ENCODE data around the gene SLC7A7. TPM values are rescaled to one million over a fixed set of nuclear protein-coding genes. Genes with fewer than 3 reads are reported as not detected.
A peak's percentile ranks its signal among the peaks of the same experiment; 100 is the strongest.
"Not testable (repeated sequence)": the region's sequence is repeated elsewhere in the genome, so short reads cannot be mapped to it uniquely, and the experiment has no call there.

The SLC7A7 gene
- total and polyA plus RNA-seq, 2 of the 13 experiments (the other 11 are each of a cell fraction or from before 2014, with no cell fraction given), result 0.13 to 0.63 TPM

DNA sequence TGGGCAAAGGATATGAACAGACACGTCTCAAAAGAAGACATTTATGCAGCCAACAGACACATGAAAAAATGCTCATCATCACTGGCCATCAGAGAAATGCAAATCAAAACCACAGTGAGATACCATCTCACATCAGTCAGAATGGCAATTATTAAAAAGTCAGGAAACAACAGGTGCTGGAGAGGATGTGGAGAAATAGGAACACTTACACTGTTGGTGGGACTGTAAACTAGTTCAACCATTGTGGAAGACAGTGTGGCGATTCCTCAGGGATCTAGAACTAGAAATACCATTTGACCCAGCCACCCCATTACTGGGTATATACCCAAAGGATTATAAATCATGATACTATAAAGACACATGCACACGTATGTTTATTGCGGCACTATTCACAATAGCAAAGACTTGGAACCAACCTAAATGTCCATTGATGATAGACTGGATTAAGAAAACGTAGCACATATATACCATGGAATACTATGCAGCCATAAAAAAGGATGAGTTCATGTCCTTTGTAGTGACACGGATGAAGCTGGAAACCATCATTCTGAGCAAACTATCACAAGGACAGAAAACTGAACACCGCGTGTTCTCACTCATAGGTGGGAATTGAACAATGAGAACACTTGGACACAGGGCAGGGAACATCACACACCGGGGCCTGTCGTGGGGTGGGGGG lies 57.1 kb downstream of the SLC7A7 start:
- H3K79me2 ChIP-seq (ENCODE audit: insufficient read depth, low read length); FAIRE-seq; ATAC-seq; H3K36me3 ChIP-seq (replicated peaks in 1 of 2; ENCODE audit: control insufficient read depth in 1 of 2, insufficient read depth in 2 of 2, low read length in 2 of 2); intact Hi-C loops (cut with micrococcal nuclease; ENCODE audit: unreplicated experiment); CTCF ChIA-PET (ENCODE audit: low intra/inter-chr PET ratio, low total read pairs); H3K27ac ChIP-seq (ENCODE audit: extremely low read length, insufficient read depth, low read length); in situ Hi-C loops (cut with HindIII; ENCODE audit: extremely low pct_ligation_motif_present, low pct_unique_long_range_greater_than_20kb); H3K9ac ChIP-seq (ENCODE audit: insufficient read depth, low read depth, low read length); BruUV-seq (replicated peaks); H3K27me3 ChIP-seq (ENCODE audit: control insufficient read depth in 1 of 2, insufficient read depth in 2 of 2, low read length in 2 of 2); H4K20me1 ChIP-seq (ENCODE audit: insufficient read depth, low read length); DNase-seq (ENCODE audit: low spot score); POLR2A ChIA-PET; H2AFZ ChIP-seq (ENCODE audit: low read length); H3K4me3 ChIP-seq (replicated peaks in 1 of 3; ENCODE audit: insufficient read depth in 1 of 3, low read depth in 2 of 3, low read length in 3 of 3); H3K9me3 ChIP-seq (ENCODE audit: low read length); H3K4me2 ChIP-seq (ENCODE audit: low read depth, low read length); TF ChIP-seq FOXA1 (CRISPR knock-in tag; IDR thresholded peaks at IDR 0.05): not testable (repeated sequence)
- H3K4me1 ChIP-seq (ENCODE audit: insufficient read depth, low read length), result peaks cover 12% of the 10 kb centered on the region
- 0 out of 2 replicates have a peak, but pooled peaks have one; percentile 21 for TF ChIP-seq ZMYM3 (CRISPR knock-in tag; IDR thresholded peaks at IDR 0.05)
- peak; percentile 9; the same call in 1 of the 2 replicates for TF ChIP-seq FOXA1 (IDR thresholded peaks at IDR 0.05)
- 68% methylated on average over 10 of the region's 10 CpGs for WGBS (ENCODE audit: low lambda C conversion rate)

DNA sequence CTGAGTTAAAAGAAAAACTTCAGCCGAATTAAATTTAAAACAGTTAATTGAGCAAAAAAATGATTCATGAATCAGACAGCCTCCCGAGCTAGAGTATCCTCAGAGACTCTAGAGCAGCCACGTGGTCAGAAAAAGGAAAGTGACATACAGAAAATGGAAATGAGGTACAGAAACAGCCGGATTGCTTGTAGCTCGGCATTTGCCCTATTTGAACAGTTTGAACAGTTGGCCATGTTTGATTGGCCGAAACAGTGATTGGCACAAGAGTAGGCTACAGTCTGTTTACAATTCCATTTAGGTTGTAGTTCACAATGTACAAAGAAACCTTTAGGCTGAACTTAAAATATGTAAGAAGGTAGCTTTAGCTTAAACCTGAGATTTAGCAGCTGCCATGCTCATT lies 61.6 kb downstream of the SLC7A7 start:
- CTCF ChIA-PET (ENCODE audit: low intra/inter-chr PET ratio, low total read pairs), result no interaction called here
- H3K4me1 ChIP-seq (ENCODE audit: insufficient read depth, low read length), result peaks cover 24% of the 10 kb centered on the region
- H3K4me2 ChIP-seq (ENCODE audit: low read depth, low read length), result peak overlapping the region; percentile 28
- H3K4me3 ChIP-seq (replicated peaks in 1 of 3; ENCODE audit: insufficient read depth in 1 of 3, low read depth in 2 of 3, low read length in 3 of 3), result no peak overlapping the region; a peak in 1 of 6 replicates
- POLR2A ChIA-PET, result interaction anchor here (0.7 to 2.7 kb wide), 2 partner anchors 13 to 43 kb away, joined by 3 to 33 read pairs; partner anchors contain the start of gene OXA1L
- no peaks in the 10 kb centered on the region for H3K9me3 ChIP-seq (ENCODE audit: low read length)
- no peak overlapping the region for H3K9ac ChIP-seq (ENCODE audit: insufficient read depth, low read depth, low read length)
- FAIRE-seq (no peak), ATAC-seq (peak; percentile 62), DNase-seq (ENCODE audit: low spot score) (peak; percentile 56)
- no peaks in the 10 kb centered on the region for H4K20me1 ChIP-seq (ENCODE audit: insufficient read depth, low read length)
- in situ Hi-C loops (cut with HindIII; ENCODE audit: extremely low pct_ligation_motif_present, low pct_unique_long_range_greater_than_20kb), result no loop called here
- no TSS peak for BruUV-seq (replicated peaks)
- intact Hi-C loops (cut with micrococcal nuclease; ENCODE audit: unreplicated experiment), result no loop called here
- WGBS (ENCODE audit: low lambda C conversion rate), result 26% methylated on average over 6 of the region's 6 CpGs
- H2AFZ ChIP-seq (ENCODE audit: low read length), result no peak overlapping the region
- no peaks in the 10 kb centered on the region for H3K36me3 ChIP-seq (replicated peaks in 1 of 2; ENCODE audit: control insufficient read depth in 1 of 2, insufficient read depth in 2 of 2, low read length in 2 of 2)
- peaks cover 0 to 8% of the 10 kb centered on the region in 2 experiments; a peak in 1 of 5 replicates for H3K27me3 ChIP-seq (ENCODE audit: control insufficient read depth in 1 of 2, insufficient read depth in 2 of 2, low read length in 2 of 2)
- H3K79me2 ChIP-seq (ENCODE audit: insufficient read depth, low read length), result no peaks in the 10 kb centered on the region
- H3K27ac ChIP-seq (ENCODE audit: extremely low read length, insufficient read depth, low read length), result no peak overlapping the region
- TF ChIP-seq HNF4G (IDR thresholded peaks at IDR 0.05; ENCODE audit: borderline replicate concordance, low read depth, low read length) (no peak), HNF4G (CRISPR knock-in tag; IDR thresholded peaks at IDR 0.05; ENCODE audit: borderline replicate concordance, low read depth) (no peak), POGZ (CRISPR knock-in tag; IDR thresholded peaks at IDR 0.05) (0 out of 2 replicates have a peak, but pooled peaks have one; percentile 23), ZNF441 (CRISPR knock-in tag; IDR thresholded peaks at IDR 0.05; ENCODE audit: borderline replicate concordance) (0 out of 2 replicates have a peak, but pooled peaks have one; percentile 16), FOXA1 (IDR thresholded peaks at IDR 0.05) (no peak), FOXA1 (CRISPR knock-in tag; IDR thresholded peaks at IDR 0.05) (peak; percentile 34; the same call in 1 of the 2 replicates), NFYC (CRISPR knock-in tag; IDR thresholded peaks at IDR 0.05) (peak; percentile 37; the same call in 1 of the 2 replicates), ZNF256 (CRISPR knock-in tag; conservative IDR thresholded peaks at IDR 0.05) (no peak), ZBTB7A (CRISPR knock-in tag; IDR thresholded peaks at IDR 0.05) (no peak), ZNF331 (CRISPR knock-in tag; IDR thresholded peaks at IDR 0.05) (no peak)
- TF ChIP-seq, protein P1, sequence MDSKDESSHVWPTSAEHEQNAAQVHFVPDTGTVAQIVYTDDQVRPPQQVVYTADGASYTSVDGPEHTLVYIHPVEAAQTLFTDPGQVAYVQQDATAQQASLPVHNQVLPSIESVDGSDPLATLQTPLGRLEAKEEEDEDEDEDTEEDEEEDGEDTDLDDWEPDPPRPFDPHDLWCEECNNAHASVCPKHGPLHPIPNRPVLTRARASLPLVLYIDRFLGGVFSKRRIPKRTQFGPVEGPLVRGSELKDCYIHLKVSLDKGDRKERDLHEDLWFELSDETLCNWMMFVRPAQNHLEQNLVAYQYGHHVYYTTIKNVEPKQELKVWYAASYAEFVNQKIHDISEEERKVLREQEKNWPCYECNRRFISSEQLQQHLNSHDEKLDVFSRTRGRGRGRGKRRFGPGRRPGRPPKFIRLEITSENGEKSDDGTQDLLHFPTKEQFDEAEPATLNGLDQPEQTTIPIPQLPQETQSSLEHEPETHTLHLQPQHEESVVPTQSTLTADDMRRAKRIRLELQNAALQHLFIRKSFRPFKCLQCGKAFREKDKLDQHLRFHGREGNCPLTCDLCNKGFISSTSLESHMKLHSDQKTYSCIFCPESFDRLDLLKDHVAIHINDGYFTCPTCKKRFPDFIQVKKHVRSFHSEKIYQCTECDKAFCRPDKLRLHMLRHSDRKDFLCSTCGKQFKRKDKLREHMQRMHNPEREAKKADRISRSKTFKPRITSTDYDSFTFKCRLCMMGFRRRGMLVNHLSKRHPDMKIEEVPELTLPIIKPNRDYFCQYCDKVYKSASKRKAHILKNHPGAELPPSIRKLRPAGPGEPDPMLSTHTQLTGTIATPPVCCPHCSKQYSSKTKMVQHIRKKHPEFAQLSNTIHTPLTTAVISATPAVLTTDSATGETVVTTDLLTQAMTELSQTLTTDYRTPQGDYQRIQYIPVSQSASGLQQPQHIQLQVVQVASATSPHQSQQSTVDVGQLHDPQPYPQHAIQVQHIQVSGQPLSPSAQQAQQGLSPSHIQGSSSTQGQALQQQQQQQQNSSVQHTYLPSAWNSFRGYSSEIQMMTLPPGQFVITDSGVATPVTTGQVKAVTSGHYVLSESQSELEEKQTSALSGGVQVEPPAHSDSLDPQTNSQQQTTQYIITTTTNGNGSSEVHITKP (CRISPR knock-in tag; IDR thresholded peaks at IDR 0.05; ENCODE audit: low read depth), result no peak
- TF ChIP-seq, protein P2, sequence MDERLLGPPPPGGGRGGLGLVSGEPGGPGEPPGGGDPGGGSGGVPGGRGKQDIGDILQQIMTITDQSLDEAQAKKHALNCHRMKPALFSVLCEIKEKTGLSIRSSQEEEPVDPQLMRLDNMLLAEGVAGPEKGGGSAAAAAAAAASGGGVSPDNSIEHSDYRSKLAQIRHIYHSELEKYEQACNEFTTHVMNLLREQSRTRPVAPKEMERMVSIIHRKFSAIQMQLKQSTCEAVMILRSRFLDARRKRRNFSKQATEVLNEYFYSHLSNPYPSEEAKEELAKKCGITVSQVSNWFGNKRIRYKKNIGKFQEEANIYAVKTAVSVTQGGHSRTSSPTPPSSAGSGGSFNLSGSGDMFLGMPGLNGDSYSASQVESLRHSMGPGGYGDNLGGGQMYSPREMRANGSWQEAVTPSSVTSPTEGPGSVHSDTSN (CRISPR knock-in tag; IDR thresholded peaks at IDR 0.05), result peak; percentile 72

Measured in HepG2 (cell line).